Astrocyte (in vitro differentiated cells and primary cell): Measurements from ENCODE around the gene MRPS23. TPM values are rescaled to one million over a fixed set of nuclear protein-coding genes. Genes with fewer than 3 reads are reported as not detected.

Experiments used
- DNase-seq: peaks from one replicate; pipeline ENCODE4 v3.0.0-alpha.2; 2010; ENCODE audit warnings: low read depth
- FAIRE-seq: peaks from 2 replicates; lab custom pipeline; 2011; peaks lifted over from hg19 to GRCh38; lab: Jason Lieb, UNC
- H2AFZ ChIP-seq: 2 replicates; pipeline ENCODE4 v1.6.0; 2012; ENCODE audit warnings: low read depth, low read length, inconsistent platforms
- H3K27ac ChIP-seq: 2 replicates; pipeline ENCODE4 v1.5.1; 2011; ENCODE audit warnings: low read depth, low read length, inconsistent platforms
- H3K27me3 ChIP-seq: 2 replicates; pipeline ENCODE4 v1.6.0; 2011; ENCODE audit warnings: low read length, inconsistent platforms; ENCODE audit not compliant: insufficient read depth
- H3K36me3 ChIP-seq: 2 replicates; pipeline ENCODE4 v1.5.1; 2011; ENCODE audit warnings: low read length, inconsistent platforms; ENCODE audit not compliant: insufficient read depth
- H3K4me1 ChIP-seq: 2 replicates; pipeline ENCODE4 v1.5.1; 2011; ENCODE audit warnings: low read length, inconsistent platforms; ENCODE audit not compliant: insufficient read depth
- H3K4me2 ChIP-seq: 2 replicates; pipeline ENCODE4 v1.6.0; 2012; ENCODE audit warnings: low read length, inconsistent platforms
- H3K4me3 ChIP-seq: 2 replicates; pipeline ENCODE4 v1.5.1; 2011; ENCODE audit warnings: low read depth, mild to moderate bottlenecking, low read length, inconsistent platforms; ENCODE audit not compliant: insufficient read depth
- H3K79me2 ChIP-seq: 2 replicates; pipeline ENCODE4 v1.6.0; 2012; ENCODE audit warnings: mild to moderate bottlenecking, low read length, inconsistent platforms; ENCODE audit not compliant: insufficient read depth
- H3K9ac ChIP-seq: 2 replicates; pipeline ENCODE4 v1.6.0; 2012; ENCODE audit warnings: mild to moderate bottlenecking, low read length, inconsistent platforms
- H3K9me3 ChIP-seq: 2 replicates; pipeline ENCODE4 v1.5.1; 2012; ENCODE audit warnings: low read depth, mild to moderate bottlenecking, low read length, inconsistent platforms; ENCODE audit not compliant: insufficient read depth
- H4K20me1 ChIP-seq: 2 replicates; pipeline ENCODE4 v1.6.0; 2012; ENCODE audit warnings: low read length, inconsistent platforms; ENCODE audit not compliant: insufficient read depth
- H3K27ac Mint-ChIP-seq: one replicate; pipeline ENCODE4 v1.8.0; 2021; ENCODE audit warnings: mild to moderate bottlenecking, mixed read lengths; ENCODE audit not compliant: unreplicated experiment
- H3K27me3 Mint-ChIP-seq: one replicate; pipeline ENCODE4 v1.8.0; 2021; ENCODE audit warnings: low read depth, mixed read lengths; ENCODE audit not compliant: unreplicated experiment
- H3K36me3 Mint-ChIP-seq: one replicate; pipeline ENCODE4 v1.8.0; 2021; ENCODE audit warnings: low read depth, mixed read lengths; ENCODE audit not compliant: unreplicated experiment
- H3K4me1 Mint-ChIP-seq: one replicate; pipeline ENCODE4 v1.8.0; 2021; ENCODE audit warnings: low read depth, mixed read lengths; ENCODE audit not compliant: unreplicated experiment
- H3K4me3 Mint-ChIP-seq: one replicate; pipeline ENCODE4 v1.8.0; 2021; ENCODE audit warnings: mild to moderate bottlenecking, moderate library complexity, mixed read lengths; ENCODE audit not compliant: unreplicated experiment
- H3K9me3 Mint-ChIP-seq: one replicate; pipeline ENCODE4 v1.8.0; 2021; ENCODE audit warnings: mild to moderate bottlenecking, mixed read lengths; ENCODE audit not compliant: unreplicated experiment
- EZH2 ChIP-seq: IDR thresholded peaks from 2 replicates; pipeline ENCODE4 v1.6.1; 2012; ENCODE audit warnings: mild to moderate bottlenecking, low read length, inconsistent platforms; ENCODE audit not compliant: insufficient read depth
- total RNA-seq: library from RNA; stranded (reverse); gene quantifications from 2 replicates; pipeline ENCODE4 v1.2.1, GENCODE V29; 2021
- TF ChIP-seq, protein P1 (sequence below): IDR thresholded peaks from 2 replicates; pipeline ENCODE4 v1.5.1; 2011; ENCODE audit warnings: low read depth, mild to moderate bottlenecking, inconsistent platforms, low read length, moderate library complexity; ENCODE audit not compliant: insufficient read depth

MRPS23 gene
- total RNA-seq, 1 donor from 2014 or later, result 61.3 TPM

DNA sequence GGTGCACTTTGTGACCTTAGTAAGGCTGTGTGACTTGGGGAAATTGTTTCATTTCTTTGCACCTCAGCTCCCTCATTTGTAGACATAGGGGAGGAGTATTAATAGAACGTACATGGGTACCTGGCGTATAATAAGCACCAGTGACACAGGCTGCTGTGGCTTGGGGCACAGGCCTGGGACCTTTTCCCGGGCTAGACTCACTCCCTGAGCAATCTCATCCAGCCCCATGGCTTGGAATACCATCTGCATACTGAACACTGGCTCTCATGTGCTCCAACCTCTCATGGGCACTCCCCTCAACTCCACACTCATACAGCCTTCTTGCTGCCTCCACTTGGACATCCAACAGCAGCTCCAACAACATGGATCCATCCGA lies 41.0 kb upstream of the MRPS23 start:
- H3K9ac ChIP-seq, result no peak overlapping the region

DNA sequence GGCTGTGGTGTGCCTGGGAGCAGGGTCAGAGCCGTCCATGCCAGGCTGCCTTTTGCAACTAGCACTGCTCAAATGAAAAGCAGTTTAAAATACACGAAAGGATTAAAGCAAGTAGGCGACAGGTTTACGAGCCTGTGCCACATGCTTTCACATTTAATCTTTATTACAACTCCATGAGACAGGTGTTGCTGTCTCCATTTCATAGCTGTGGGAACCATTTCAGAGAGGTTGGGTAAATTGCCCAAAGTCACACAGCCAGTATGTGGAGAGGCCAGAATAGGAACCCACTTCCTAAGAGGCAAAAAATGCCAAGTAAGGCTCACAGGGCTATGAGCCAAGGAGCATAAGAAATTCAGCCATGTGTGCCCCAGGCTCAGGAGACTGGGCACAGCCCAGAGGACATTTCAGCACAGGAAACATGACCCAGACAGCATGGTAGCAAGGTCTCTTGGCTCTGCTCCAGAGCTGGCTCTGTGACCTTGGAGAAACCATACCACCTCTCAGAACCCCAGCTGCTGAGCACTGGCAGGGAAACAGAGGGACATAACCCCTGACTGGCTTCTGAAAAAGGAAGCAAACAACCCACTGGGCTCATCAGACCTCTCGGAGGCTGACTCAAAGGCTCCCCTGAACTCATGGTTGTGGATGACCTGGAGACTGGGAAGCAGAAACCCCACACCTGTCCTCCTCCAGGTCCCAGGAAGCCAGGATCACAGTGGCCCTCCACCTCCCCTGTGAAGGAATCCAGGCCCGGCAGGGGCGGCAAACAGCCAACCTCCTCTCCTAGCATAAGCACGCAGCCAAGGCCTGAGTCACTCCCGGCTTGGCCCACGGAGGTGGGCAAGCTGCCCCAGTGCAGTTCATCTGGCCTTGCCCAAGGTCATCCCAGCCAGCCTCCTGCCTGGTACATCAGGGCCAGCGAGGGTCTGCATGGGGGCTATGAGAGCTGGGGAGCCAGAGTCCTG lies 40.3 kb upstream of the MRPS23 start:
- H3K9ac ChIP-seq, result peak overlapping the region; percentile 42
- Mint-ChIP-seq H3K36me3 (peaks cover 3% of the 10 kb centered on the region), H3K4me1 (peaks cover 16% of the 10 kb centered on the region), H3K27ac (no peak overlapping the region), H3K27me3 (no peaks in the 10 kb centered on the region), H3K9me3 (peaks cover 1% of the 10 kb centered on the region), H3K4me3 (no peak overlapping the region)
- H3K4me1 ChIP-seq, result peaks cover 40% of the 10 kb centered on the region
- peaks cover 6% of the 10 kb centered on the region for H4K20me1 ChIP-seq
- no peak for TF ChIP-seq EZH2
- TF ChIP-seq, protein P1, sequence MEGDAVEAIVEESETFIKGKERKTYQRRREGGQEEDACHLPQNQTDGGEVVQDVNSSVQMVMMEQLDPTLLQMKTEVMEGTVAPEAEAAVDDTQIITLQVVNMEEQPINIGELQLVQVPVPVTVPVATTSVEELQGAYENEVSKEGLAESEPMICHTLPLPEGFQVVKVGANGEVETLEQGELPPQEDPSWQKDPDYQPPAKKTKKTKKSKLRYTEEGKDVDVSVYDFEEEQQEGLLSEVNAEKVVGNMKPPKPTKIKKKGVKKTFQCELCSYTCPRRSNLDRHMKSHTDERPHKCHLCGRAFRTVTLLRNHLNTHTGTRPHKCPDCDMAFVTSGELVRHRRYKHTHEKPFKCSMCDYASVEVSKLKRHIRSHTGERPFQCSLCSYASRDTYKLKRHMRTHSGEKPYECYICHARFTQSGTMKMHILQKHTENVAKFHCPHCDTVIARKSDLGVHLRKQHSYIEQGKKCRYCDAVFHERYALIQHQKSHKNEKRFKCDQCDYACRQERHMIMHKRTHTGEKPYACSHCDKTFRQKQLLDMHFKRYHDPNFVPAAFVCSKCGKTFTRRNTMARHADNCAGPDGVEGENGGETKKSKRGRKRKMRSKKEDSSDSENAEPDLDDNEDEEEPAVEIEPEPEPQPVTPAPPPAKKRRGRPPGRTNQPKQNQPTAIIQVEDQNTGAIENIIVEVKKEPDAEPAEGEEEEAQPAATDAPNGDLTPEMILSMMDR, result no peak
- peak overlapping the region; percentile 51 for H3K4me2 ChIP-seq
- no peaks in the 10 kb centered on the region for H3K36me3 ChIP-seq
- no peak overlapping the region for H2AFZ ChIP-seq
- FAIRE-seq (no peak), DNase-seq (peak; percentile 58)
- no peaks in the 10 kb centered on the region for H3K27me3 ChIP-seq
- H3K79me2 ChIP-seq, result peaks cover 36% of the 10 kb centered on the region
- H3K4me3 ChIP-seq, result no peak overlapping the region
- H3K27ac ChIP-seq, result peak overlapping the region; percentile 52
- no peaks in the 10 kb centered on the region for H3K9me3 ChIP-seq

More for the DNA sequence above, 41.0 kb upstream of the MRPS23 start:
- Histone ChIP-seq H3K79me2 (peaks cover 35% of the 10 kb centered on the region), H2AFZ (no peak overlapping the region), H3K4me2 (peak overlapping the region; percentile 51), H4K20me1 (peaks cover 6% of the 10 kb centered on the region), H3K4me1 (peaks cover 46% of the 10 kb centered on the region), H3K36me3 (no peaks in the 10 kb centered on the region), H3K27ac (peak overlapping the region; percentile 52), H3K9me3 (no peaks in the 10 kb centered on the region), H3K4me3 (no peak overlapping the region), H3K27me3 (no peaks in the 10 kb centered on the region)
- H3K9me3 Mint-ChIP-seq, result peaks cover 1% of the 10 kb centered on the region
- H3K27me3 Mint-ChIP-seq, result no peaks in the 10 kb centered on the region
- peaks cover 16% of the 10 kb centered on the region for H3K4me1 Mint-ChIP-seq
- DNase-seq (no peak), FAIRE-seq (no peak)
- H3K27ac Mint-ChIP-seq, result peak overlapping the region; percentile 98
- peaks cover 3% of the 10 kb centered on the region for H3K36me3 Mint-ChIP-seq
- TF ChIP-seq EZH2, result no peak
- H3K4me3 Mint-ChIP-seq, result no peak overlapping the region

DNA sequence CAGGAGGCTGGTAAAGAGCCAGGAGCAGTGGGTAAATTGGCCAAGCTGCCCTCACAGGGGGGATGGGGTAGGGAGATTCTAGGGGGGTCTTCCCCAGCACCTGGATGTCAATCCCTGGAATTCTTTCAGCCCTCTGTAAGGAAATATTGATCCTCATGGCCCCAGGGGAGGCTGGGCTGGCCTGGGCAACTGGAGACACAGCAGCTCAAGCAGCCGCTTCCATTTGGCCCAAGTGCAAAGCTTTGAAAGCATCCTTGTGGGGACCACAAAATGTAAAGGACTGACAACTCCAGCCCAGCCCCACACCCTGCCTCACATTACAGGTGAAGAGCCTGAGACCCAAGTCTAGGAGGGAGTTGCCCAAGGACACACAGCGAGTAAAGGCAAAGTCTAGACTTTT lies 39.4 kb upstream of the MRPS23 start:
- no peaks in the 10 kb centered on the region for H3K9me3 ChIP-seq
- FAIRE-seq, result no peak
- TF ChIP-seq, protein P1, result no peak
- TF ChIP-seq EZH2, result no peak
- Mint-ChIP-seq H3K36me3 (peaks cover 10% of the 10 kb centered on the region), H3K4me1 (peaks cover 16% of the 10 kb centered on the region), H3K27me3 (no peaks in the 10 kb centered on the region), H3K9me3 (peaks cover 4% of the 10 kb centered on the region), H3K4me3 (no peak overlapping the region), H3K27ac (no peak overlapping the region)
- no peaks in the 10 kb centered on the region for H3K27me3 ChIP-seq
- peaks cover 36% of the 10 kb centered on the region for H3K79me2 ChIP-seq
- peaks cover 6% of the 10 kb centered on the region for H4K20me1 ChIP-seq
- DNase-seq, result no peak
- H3K36me3 ChIP-seq, result no peaks in the 10 kb centered on the region
- peaks cover 39% of the 10 kb centered on the region for H3K4me1 ChIP-seq
- no peak overlapping the region for H3K27ac ChIP-seq
- H2AFZ ChIP-seq, result no peak overlapping the region
- no peak overlapping the region for H3K9ac ChIP-seq
- H3K4me3 ChIP-seq, result no peak overlapping the region
- no peak overlapping the region for H3K4me2 ChIP-seq
